Caki2 (cell line): ENCODE measurements around the gene DVL2. TPM values are rescaled to one million over a fixed set of nuclear protein-coding genes. Genes with fewer than 3 reads are reported as not detected.

Experiments
- DNase-seq: peaks from one replicate; pipeline ENCODE4 v3.0.0-alpha.2; 2015; ENCODE audit warnings: low read depth
- in situ Hi-C: cut with HindIII; loops from 2 replicates; pipeline ENCODE4 v1.10.0; 2016; ENCODE audit warnings: low sequenced_read_pairs, low pct_unique_long_range_greater_than_20kb, mixed read lengths
- total RNA-seq: library from RNA; depleted of rRNA; stranded (reverse); fragments of >200 nt; shearing (Covaris generic); gene quantifications from 2 replicates; pipeline ENCODE4 v1.2.3, GENCODE V29; 2014; ENCODE audit warnings: low replicate concordance; rRNA removed

DVL2 gene
- 33.3 and 64.4 TPM in 2 replicates for total RNA-seq

- in situ Hi-C loops = no loop called here
- DNase-seq = peak; percentile 85
Measured at GRCh38 chr17:7234083-7234951, at the start of gene DVL2. TSS of gene DVL2 (minus strand) at chr17:7234517. CDS start at chr17:7234262, 255 bp downstream.

- in situ Hi-C loops = no loop called here
- no peak for DNase-seq
Measured at GRCh38 chr17:7283471-7284216, 49.3 kb upstream of the DVL2 start.

GRCh38 chr17:7282752-7283321 lies 48.5 kb upstream of the DVL2 start:
- in situ Hi-C loops = no loop called here
- DNase-seq = no peak

GRCh38 chr17:7281953-7282751 lies 47.8 kb upstream of the DVL2 start:
- DNase-seq = no peak
- in situ Hi-C loops = no loop called here

GRCh38 chr17:7281074-7281952 lies 47.0 kb upstream of the DVL2 start, which contains the start of gene SLC2A4:
TSS of gene SLC2A4 (plus strand) at chr17:7281718. CDS start at chr17:7281935, 217 bp downstream.
- in situ Hi-C loops = no loop called here
- peak; percentile 95 for DNase-seq

GRCh38 chr17:7280519-7281073 lies 46.3 kb upstream of the DVL2 start:
- peak; percentile 73 for DNase-seq
- in situ Hi-C loops = no loop called here

- no peak for DNase-seq
- in situ Hi-C loops = no loop called here
Measured at GRCh38 chr17:7279448-7279847, 45.1 kb upstream of the DVL2 start.

GRCh38 chr17:7266784-7267183 lies 32.5 kb upstream of the DVL2 start:
- in situ Hi-C loops = no loop called here
- DNase-seq = no peak

GRCh38 chr17:7263801-7264078 lies 29.4 kb upstream of the DVL2 start:
- no peak for DNase-seq
- in situ Hi-C loops = no loop called here

GRCh38 chr17:7262935-7263800 lies 28.9 kb upstream of the DVL2 start:
- in situ Hi-C loops = no loop called here
- no peak for DNase-seq

GRCh38 chr17:7262192-7262934 lies 28.0 kb upstream of the DVL2 start, which contains the start of gene CLDN7:
TSS of gene CLDN7 (minus strand) at chr17:7262478. CDS start at chr17:7262043, 435 bp downstream.
- no peak for DNase-seq

GRCh38 chr17:7261379-7262191 lies 27.3 kb upstream of the DVL2 start:
- in situ Hi-C loops = no loop called here
- no peak for DNase-seq

More at GRCh38 chr17:7262192-7262934, 28.0 kb upstream of the DVL2 start, which contains the start of gene CLDN7:
- in situ Hi-C loops = no loop called here

GRCh38 chr17:7260651-7261378 lies 26.5 kb upstream of the DVL2 start:
- in situ Hi-C loops = no loop called here

GRCh38 chr17:7260151-7260550 lies 25.8 kb upstream of the DVL2 start:
- no peak for DNase-seq
- in situ Hi-C loops = no loop called here

More at GRCh38 chr17:7260651-7261378, 26.5 kb upstream of the DVL2 start:
- no peak for DNase-seq
